ENCODE data around the gene FXYD4. TPM values are rescaled to one million over a fixed set of nuclear protein-coding genes. Genes with fewer than 3 reads are reported as not detected.
A peak's percentile ranks its signal among the peaks of the same experiment; 100 is the strongest.

The FXYD4 gene
- total and polyA plus RNA-seq, 2 experiments from 2014 or later: 0.19 to 0.80 TPM

DNA sequence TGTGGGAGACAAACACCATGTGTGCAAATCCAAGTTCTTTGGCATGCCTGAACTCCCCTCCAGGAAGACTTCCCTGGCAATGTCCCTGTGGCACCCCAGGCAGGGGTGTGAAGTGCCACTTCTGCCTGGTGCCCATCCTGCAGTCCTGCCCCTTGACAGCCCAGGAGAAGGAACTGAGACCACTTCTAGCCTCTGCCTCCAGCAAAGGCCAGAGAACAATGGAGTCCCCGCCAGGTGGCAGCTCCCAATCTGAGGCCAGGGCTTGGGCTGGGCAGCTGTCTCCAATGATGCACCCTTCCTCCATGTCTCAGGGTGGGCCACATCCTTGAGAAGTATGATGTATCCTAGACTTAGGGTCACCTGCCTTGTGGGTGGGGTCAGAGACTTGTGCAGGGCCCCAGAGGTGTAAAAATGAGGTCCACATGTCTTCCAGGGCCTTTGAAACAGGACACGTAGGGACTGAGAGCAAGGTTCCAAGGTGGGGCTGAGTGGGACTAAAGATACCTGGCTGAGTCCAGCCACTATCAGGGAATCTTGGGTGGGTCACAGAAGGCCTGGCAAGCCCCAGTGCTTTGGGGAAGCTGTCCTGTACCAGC lies 5.5 kb downstream of the FXYD4 start:
- no peaks in the 10 kb centered on the region for H3K9me3 ChIP-seq (ENCODE audit: low read depth)
- no peak for DNase-seq (ENCODE audit: low spot score)
- no peak for TF ChIP-seq EZH2phosphoT487 (IDR thresholded peaks at IDR 0.05; ENCODE audit: low read depth, severe bottlenecking, unreplicated experiment)
- TF ChIP-seq EZH2 (IDR thresholded peaks at IDR 0.05; ENCODE audit: borderline replicate concordance): no peak
- TF ChIP-seq, protein P1, sequence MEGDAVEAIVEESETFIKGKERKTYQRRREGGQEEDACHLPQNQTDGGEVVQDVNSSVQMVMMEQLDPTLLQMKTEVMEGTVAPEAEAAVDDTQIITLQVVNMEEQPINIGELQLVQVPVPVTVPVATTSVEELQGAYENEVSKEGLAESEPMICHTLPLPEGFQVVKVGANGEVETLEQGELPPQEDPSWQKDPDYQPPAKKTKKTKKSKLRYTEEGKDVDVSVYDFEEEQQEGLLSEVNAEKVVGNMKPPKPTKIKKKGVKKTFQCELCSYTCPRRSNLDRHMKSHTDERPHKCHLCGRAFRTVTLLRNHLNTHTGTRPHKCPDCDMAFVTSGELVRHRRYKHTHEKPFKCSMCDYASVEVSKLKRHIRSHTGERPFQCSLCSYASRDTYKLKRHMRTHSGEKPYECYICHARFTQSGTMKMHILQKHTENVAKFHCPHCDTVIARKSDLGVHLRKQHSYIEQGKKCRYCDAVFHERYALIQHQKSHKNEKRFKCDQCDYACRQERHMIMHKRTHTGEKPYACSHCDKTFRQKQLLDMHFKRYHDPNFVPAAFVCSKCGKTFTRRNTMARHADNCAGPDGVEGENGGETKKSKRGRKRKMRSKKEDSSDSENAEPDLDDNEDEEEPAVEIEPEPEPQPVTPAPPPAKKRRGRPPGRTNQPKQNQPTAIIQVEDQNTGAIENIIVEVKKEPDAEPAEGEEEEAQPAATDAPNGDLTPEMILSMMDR (IDR thresholded peaks at IDR 0.05; ENCODE audit: poor library complexity): no peak
- H3K27ac ChIP-seq: no peak overlapping the region
- H2AFZ ChIP-seq: no peak overlapping the region
- WGBS (ENCODE audit: low lambda C conversion rate, missing lambda C conversion rate): 67% methylated on average over 2 of the region's 2 CpGs
- no peaks in the 10 kb centered on the region for H3K9me2 ChIP-seq (replicated peaks; ENCODE audit: insufficient read depth)
- H3K4me1 ChIP-seq (ENCODE audit: insufficient read depth): no peaks in the 10 kb centered on the region
- H3K79me2 ChIP-seq: no peaks in the 10 kb centered on the region
- no peak overlapping the region for H3K4me2 ChIP-seq
- H3K36me3 ChIP-seq (replicated peaks; ENCODE audit: insufficient read depth, low read depth): no peaks in the 10 kb centered on the region
- H4K20me1 ChIP-seq (ENCODE audit: insufficient read depth, poor library complexity, severe bottlenecking): no peaks in the 10 kb centered on the region
- no peak overlapping the region for H3K4me3 ChIP-seq
- no peaks in the 10 kb centered on the region for H3K27me3 ChIP-seq

DNA sequence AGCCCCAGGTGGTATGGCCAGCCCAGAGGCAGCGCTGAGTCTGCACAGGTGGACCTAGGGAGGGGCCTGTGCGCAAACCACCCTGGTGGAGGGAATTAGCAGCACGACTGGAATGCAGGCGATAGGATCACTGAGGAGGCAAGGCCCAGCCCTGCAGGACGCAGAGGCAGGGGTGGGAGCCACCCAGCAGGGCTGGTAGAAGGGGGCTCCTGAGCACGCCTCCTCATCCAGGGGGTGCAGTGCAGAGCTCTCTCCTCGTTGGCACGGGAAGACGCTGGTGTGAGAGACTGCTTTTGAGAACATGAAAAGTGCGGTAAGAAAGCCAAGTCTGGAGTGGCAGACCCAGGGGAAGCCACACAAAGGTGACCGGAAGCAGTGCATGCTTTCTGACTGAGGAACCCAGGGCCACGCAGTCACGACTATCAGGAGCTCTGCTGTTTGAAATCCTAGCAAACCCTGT lies 6.0 kb downstream of the FXYD4 start:
- DNase-seq (ENCODE audit: low spot score): peak; percentile 66
- Histone ChIP-seq H3K4me3 (no peak overlapping the region), H3K9me3 (ENCODE audit: low read depth) (no peaks in the 10 kb centered on the region), H3K9me2 (replicated peaks; ENCODE audit: insufficient read depth) (no peaks in the 10 kb centered on the region), H2AFZ (no peak overlapping the region), H3K27ac (no peak overlapping the region), H3K4me2 (no peak overlapping the region), H3K36me3 (replicated peaks; ENCODE audit: insufficient read depth, low read depth) (no peaks in the 10 kb centered on the region), H3K4me1 (ENCODE audit: insufficient read depth) (no peaks in the 10 kb centered on the region), H3K27me3 (no peaks in the 10 kb centered on the region), H4K20me1 (ENCODE audit: insufficient read depth, poor library complexity, severe bottlenecking) (no peaks in the 10 kb centered on the region), H3K79me2 (no peaks in the 10 kb centered on the region)
- TF ChIP-seq, protein P1 (IDR thresholded peaks at IDR 0.05; ENCODE audit: poor library complexity): peak; percentile 25
- no peak for TF ChIP-seq EZH2 (IDR thresholded peaks at IDR 0.05; ENCODE audit: borderline replicate concordance)
- WGBS (ENCODE audit: low lambda C conversion rate, missing lambda C conversion rate): 56% methylated on average over 13 of the region's 13 CpGs

DNA sequence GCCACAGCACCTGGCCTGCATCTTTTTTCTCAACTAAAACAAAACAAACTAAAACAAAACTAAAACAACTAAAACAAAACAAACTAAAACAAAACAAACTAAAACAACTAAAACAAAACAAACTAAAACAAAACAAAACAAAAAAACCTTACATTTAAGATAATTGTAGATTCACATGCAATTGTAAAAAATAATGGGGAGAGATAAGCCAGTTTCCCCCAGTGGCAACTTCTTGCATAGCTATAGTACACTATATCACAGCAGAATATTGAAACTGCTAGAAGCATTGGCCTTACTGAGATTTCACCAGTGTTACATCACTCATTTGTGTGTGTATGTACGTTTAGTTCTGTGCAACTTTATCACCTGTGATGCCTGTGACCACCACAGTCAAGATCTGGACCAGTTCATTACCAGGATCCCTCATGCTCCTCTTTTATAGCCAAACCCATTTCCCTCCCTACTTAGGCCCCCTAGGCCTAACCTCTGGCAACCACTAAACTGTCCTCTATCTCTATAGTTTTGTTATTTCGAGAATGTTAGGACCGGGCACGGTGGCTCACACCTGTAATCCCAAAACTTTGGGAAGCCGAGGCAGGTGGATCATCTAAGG lies 9.3 kb downstream of the FXYD4 start:
- H3K9me2 ChIP-seq (replicated peaks; ENCODE audit: insufficient read depth): no peaks in the 10 kb centered on the region
- no peaks in the 10 kb centered on the region for H3K36me3 ChIP-seq (replicated peaks; ENCODE audit: insufficient read depth, low read depth)
- no peaks in the 10 kb centered on the region for H3K4me1 ChIP-seq (ENCODE audit: insufficient read depth)
- no peaks in the 10 kb centered on the region for H3K79me2 ChIP-seq
- H4K20me1 ChIP-seq (ENCODE audit: insufficient read depth, poor library complexity, severe bottlenecking): peaks cover 5% of the 10 kb centered on the region
- DNase-seq (ENCODE audit: low spot score): no peak
- no peak overlapping the region for H3K4me2 ChIP-seq
- TF ChIP-seq, protein P1 (IDR thresholded peaks at IDR 0.05; ENCODE audit: poor library complexity): no peak
- TF ChIP-seq EZH2phosphoT487 (IDR thresholded peaks at IDR 0.05; ENCODE audit: low read depth, severe bottlenecking, unreplicated experiment) (no peak), EZH2 (IDR thresholded peaks at IDR 0.05; ENCODE audit: borderline replicate concordance) (no peak)
- H3K27ac ChIP-seq: no peak overlapping the region
- no peaks in the 10 kb centered on the region for H3K27me3 ChIP-seq
- 80% methylated on average over 5 of the region's 5 CpGs for WGBS (ENCODE audit: low lambda C conversion rate, missing lambda C conversion rate)
- no peak overlapping the region for H2AFZ ChIP-seq
- H3K4me3 ChIP-seq: no peak overlapping the region
- no peaks in the 10 kb centered on the region for H3K9me3 ChIP-seq (ENCODE audit: low read depth)

Measured in hepatocyte (in vitro differentiated cells).